ENCODE data around the gene ZNF48.

The ZNF48 gene

DNA sequence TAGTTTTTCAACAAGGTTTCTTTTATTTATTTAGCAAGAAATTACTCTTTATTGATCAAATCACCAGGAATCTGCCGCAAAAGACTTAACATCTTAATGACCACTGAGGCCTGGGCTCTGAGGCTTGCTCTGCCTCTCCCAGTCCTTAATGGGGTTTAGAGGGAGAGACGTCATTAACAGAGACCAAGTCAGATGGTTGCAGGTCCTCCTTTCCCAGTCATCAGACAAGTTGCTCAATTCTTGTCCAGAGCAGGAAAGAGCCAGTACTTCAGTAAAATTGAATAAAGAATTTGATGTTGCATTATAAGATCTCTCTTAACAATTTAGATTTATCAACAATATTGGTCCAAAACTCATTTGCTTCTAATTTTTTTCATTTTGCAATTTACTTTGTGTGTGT, 48.4 kb downstream of the ZNF48 start:
- DNase-seq: no peak
- Histone ChIP-seq H3K36me3 (replicated peaks; ENCODE audit: insufficient read depth, low read length) (no peaks in the 10 kb centered on the region), H3K4me2 (ENCODE audit: low read depth, low read length) (no peak overlapping the region), H3K4me1 (ENCODE audit: low read length) (peaks cover 13% of the 10 kb centered on the region), H3K27me3 (replicated peaks; ENCODE audit: insufficient read depth, low read length) (no peaks in the 10 kb centered on the region), H3K27ac (ENCODE audit: low read length) (no peak overlapping the region), H3K4me3 (ENCODE audit: low read length) (no peak overlapping the region), H3K9me2 (replicated peaks; ENCODE audit: insufficient read depth, low read length) (no peaks in the 10 kb centered on the region), H3K9me3 (replicated peaks; ENCODE audit: insufficient read depth, low read length) (no peaks in the 10 kb centered on the region), H3K9ac (ENCODE audit: low read length) (no peak overlapping the region), H3F3A (ENCODE audit: insufficient read depth, low read length) (no peaks in the 10 kb centered on the region), H4K20me1 (ENCODE audit: insufficient read depth, low read length) (no peaks in the 10 kb centered on the region), H3K79me2 (ENCODE audit: low read length) (peaks cover 16% of the 10 kb centered on the region), H2AFZ (ENCODE audit: low read length) (no peak overlapping the region)
- no peak for TF ChIP-seq EZH2phosphoT487 (IDR thresholded peaks at IDR 0.05; ENCODE audit: low read length)
- TF ChIP-seq, protein P1, sequence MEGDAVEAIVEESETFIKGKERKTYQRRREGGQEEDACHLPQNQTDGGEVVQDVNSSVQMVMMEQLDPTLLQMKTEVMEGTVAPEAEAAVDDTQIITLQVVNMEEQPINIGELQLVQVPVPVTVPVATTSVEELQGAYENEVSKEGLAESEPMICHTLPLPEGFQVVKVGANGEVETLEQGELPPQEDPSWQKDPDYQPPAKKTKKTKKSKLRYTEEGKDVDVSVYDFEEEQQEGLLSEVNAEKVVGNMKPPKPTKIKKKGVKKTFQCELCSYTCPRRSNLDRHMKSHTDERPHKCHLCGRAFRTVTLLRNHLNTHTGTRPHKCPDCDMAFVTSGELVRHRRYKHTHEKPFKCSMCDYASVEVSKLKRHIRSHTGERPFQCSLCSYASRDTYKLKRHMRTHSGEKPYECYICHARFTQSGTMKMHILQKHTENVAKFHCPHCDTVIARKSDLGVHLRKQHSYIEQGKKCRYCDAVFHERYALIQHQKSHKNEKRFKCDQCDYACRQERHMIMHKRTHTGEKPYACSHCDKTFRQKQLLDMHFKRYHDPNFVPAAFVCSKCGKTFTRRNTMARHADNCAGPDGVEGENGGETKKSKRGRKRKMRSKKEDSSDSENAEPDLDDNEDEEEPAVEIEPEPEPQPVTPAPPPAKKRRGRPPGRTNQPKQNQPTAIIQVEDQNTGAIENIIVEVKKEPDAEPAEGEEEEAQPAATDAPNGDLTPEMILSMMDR (IDR thresholded peaks at IDR 0.05; ENCODE audit: low read length): no peak

DNA sequence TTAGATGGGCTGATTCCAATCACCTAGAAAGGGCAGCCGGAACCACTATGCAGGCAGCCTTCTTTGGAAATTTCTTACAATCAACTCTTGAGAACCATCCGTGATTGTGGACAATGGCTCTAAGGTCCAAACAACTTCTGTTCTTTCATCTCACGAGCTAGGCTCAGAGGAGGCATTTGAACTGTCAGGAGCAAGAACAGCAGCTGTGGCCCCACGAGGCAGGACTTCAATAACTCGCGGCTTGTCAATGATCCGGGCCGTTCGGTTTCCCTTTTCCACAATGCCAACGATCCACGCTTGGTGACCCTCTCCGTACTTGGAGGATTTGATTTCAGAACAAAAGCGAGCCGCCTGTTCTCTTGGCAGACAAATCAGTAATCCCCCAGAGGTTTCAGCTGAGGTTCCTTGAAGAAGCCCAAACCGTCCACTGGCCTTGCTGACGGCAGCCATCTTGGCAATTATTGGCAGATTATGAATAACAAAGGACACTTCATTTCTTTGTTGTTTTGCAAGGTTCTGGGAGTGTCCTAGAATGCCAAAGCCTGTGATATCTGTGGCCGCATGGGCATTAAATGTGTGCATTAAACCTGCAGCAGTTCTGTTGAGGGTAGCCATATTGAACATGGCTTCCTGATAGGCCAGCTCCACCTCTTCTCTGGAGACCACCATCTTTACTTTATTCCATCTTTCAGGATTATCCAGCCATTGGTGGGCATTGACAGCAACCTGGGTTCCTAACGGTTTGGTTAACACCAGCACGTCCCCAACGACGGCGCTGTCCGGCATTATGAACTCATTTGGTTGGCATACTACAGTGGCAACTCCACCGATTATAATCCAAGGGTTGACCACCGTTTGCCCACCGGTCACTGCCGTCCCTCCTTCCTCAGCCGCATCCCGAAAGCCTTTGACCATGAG, 49.3 kb downstream of the ZNF48 start:
- Histone ChIP-seq H3K27ac (ENCODE audit: low read length) (no peak overlapping the region), H3K4me2 (ENCODE audit: low read depth, low read length) (peak overlapping the region; percentile 88), H3K9me2 (replicated peaks; ENCODE audit: insufficient read depth, low read length) (no peaks in the 10 kb centered on the region), H4K20me1 (ENCODE audit: insufficient read depth, low read length) (no peaks in the 10 kb centered on the region), H3K27me3 (replicated peaks; ENCODE audit: insufficient read depth, low read length) (no peaks in the 10 kb centered on the region), H2AFZ (ENCODE audit: low read length) (peak overlapping the region; percentile 83), H3K9ac (ENCODE audit: low read length) (peak overlapping the region; percentile 86; the same call in 1 of the 2 replicates), H3F3A (ENCODE audit: insufficient read depth, low read length) (no peaks in the 10 kb centered on the region), H3K36me3 (replicated peaks; ENCODE audit: insufficient read depth, low read length) (no peaks in the 10 kb centered on the region), H3K4me1 (ENCODE audit: low read length) (peaks cover 13% of the 10 kb centered on the region), H3K9me3 (replicated peaks; ENCODE audit: insufficient read depth, low read length) (no peaks in the 10 kb centered on the region), H3K4me3 (ENCODE audit: low read length) (peak overlapping the region; percentile 81), H3K79me2 (ENCODE audit: low read length) (peaks cover 16% of the 10 kb centered on the region)
- TF ChIP-seq EZH2 (optimal IDR thresholded peaks at IDR 0.05; ENCODE audit: low read depth, low read length): no peak
- DNase-seq: no peak

DNA sequence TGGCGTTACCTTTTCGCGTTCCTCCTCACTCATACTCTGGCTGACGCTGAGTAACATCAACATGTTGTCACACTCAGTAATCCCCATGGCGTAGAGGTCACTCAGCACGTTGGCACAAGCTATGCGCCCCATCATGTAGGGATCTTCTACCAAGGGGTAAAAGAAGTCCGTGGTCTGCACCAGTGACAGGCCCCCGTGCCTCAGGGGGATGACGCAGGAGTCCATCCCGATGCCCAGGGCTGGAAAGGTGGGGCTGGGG, 49.9 kb downstream of the ZNF48 start:
- H3K79me2 ChIP-seq (ENCODE audit: low read length): peaks cover 16% of the 10 kb centered on the region
- no peaks in the 10 kb centered on the region for H3K9me2 ChIP-seq (replicated peaks; ENCODE audit: insufficient read depth, low read length)
- peak overlapping the region; percentile 83 for H2AFZ ChIP-seq (ENCODE audit: low read length)
- TF ChIP-seq, protein P1 (IDR thresholded peaks at IDR 0.05; ENCODE audit: low read length): no peak
- TF ChIP-seq EZH2 (optimal IDR thresholded peaks at IDR 0.05; ENCODE audit: low read depth, low read length): no peak
- TF ChIP-seq EZH2phosphoT487 (IDR thresholded peaks at IDR 0.05; ENCODE audit: low read length): no peak
- H3K36me3 ChIP-seq (replicated peaks; ENCODE audit: insufficient read depth, low read length): no peaks in the 10 kb centered on the region
- DNase-seq: no peak
- peak overlapping the region; percentile 64; the same call in 1 of the 2 replicates for H3K27ac ChIP-seq (ENCODE audit: low read length)
- H3K4me1 ChIP-seq (ENCODE audit: low read length): peaks cover 13% of the 10 kb centered on the region
- H3K27me3 ChIP-seq (replicated peaks; ENCODE audit: insufficient read depth, low read length): no peaks in the 10 kb centered on the region
- H4K20me1 ChIP-seq (ENCODE audit: insufficient read depth, low read length): no peaks in the 10 kb centered on the region
- no peaks in the 10 kb centered on the region for H3K9me3 ChIP-seq (replicated peaks; ENCODE audit: insufficient read depth, low read length)
- no peaks in the 10 kb centered on the region for H3F3A ChIP-seq (ENCODE audit: insufficient read depth, low read length)
- H3K9ac ChIP-seq (ENCODE audit: low read length): peak overlapping the region; percentile 86
- H3K4me3 ChIP-seq (ENCODE audit: low read length): peak overlapping the region; percentile 81
- peak overlapping the region; percentile 88 for H3K4me2 ChIP-seq (ENCODE audit: low read depth, low read length)
